Measurements from ENCODE around the gene PRKCH.
A peak's percentile ranks its signal among the peaks of the same experiment; 100 is the strongest.
"Not testable (repeated sequence)": the region's sequence is repeated elsewhere in the genome, so short reads cannot be mapped to it uniquely, and the experiment has no call there.

Gene PRKCH

GRCh38 chr14:61308701-61309100, 12.7 kb upstream of the PRKCH start:
- DNase-seq, result not testable (repeated sequence)

- DNase-seq, result no peak
These were observed 6.1 kb upstream of the PRKCH start for GRCh38 chr14:61315313-61315712.

DNA sequence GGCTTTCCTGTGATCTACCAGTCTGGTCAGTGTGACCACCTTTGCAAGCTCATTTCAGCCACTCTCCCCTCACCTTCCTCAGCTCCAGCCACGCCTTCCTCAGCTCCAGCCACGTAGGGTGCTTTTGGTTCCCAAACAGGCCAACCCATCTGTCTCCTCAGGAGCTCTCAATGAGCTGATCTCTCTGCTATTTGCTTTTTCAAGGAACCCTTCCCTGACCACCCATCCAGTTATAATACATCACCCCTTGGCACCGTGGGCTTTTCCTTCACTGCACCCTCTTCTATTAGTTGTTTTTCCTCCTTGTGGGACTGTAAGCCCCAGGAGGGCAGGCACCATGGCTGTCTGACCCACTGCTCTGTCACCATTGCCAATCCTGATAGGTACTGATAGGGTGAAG, 2.3 kb upstream of the PRKCH start:
- no peak for DNase-seq

DNA sequence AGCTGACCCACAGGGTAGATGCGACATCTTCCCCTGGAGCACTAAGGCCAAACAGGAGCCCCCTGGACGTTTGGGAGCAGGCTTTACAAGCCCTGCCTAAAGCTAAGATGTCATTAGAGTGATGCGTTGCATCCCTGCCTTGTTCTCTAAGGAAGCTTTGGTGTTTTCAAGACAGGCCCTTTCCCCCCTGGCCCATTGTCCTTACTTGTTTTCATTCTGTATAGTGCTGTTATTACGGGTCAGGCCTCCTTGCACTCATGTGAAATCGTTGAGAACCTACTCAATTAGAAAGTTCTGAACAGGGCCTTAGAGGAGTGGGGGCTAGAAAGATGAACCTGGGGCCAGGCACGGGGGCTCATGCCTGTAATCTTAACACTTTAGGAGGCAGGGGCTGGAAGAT, 1.7 kb upstream of the PRKCH start:
- DNase-seq, result no peak

DNA sequence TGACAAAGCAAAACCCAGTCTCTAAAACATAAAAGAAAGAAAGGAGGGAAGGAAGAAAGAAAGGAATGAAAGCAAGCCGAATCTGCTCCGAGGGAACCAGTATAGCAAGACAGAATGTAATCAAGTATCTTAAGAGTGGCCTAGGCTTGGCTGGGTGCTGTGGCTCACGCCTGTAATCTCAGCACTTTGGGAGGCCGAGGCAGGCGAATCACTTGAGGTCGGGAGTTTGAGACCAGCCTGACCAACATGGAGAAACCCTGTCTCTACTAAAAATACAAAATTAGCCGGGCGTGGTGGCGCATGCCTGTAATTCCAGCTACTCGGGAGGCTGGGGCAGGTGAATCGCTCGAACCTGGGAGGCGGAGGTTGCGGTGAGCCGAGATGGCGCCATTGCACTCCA, 1.2 kb upstream of the PRKCH start:
- not testable (repeated sequence) for DNase-seq

DNA sequence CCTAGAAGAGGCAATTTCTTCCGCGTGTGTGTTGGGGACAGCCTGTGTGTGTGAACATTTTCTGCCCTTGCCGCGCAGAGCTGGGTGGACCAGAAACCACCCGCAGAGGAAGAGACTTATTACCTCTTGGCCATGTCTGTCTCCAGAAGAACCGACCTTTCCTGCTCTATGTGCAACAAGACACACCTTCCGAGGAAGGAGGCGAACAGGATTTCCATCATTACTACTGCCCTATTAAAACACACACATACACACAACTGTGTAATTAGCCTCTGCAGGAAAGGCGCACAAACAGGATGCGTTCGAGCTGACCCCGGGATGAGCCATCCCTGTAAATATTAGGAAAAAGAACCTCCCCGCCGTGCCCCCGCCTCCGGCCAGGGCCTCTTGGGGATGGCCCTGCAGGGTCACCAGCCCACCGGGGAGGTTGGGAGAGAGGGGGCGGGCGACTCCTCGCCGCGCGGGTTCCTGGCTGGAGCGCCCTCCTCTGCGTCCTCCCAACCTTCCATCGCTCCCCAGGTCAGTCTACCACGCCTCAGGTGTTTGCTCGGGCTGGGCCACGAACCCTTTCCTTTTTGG, 484 bp upstream of the PRKCH start:
- DNase-seq, result no peak

- no peak for DNase-seq
These were observed 826 bp downstream of the PRKCH start for GRCh38 chr14:61322011-61322798.

GRCh38 chr14:61322799-61323290, 1.5 kb downstream of the PRKCH start:
- peak; percentile 29 for DNase-seq

- no peak for DNase-seq
These were observed 2.6 kb downstream of the PRKCH start for GRCh38 chr14:61323970-61324369.

- no peak for DNase-seq
These were observed 3.8 kb downstream of the PRKCH start for GRCh38 chr14:61325166-61325565.

DNA sequence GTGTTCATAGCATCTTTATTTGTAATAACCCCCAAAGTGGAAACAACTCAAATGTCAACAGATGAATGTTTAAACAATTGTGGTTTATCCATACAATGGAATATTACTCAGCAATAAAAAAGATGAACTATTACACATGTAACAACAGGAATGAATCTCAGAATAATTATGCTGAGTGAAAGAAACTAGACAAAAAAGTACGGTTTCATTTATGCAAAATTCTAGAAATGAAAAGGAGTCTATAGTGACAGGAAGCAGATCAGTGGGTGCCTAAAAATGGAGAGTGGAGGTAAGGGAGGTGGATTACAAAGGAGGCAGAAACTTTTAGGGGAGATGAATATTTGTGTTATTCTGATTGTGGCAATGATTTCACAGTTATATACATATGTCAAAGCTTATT, 4.8 kb downstream of the PRKCH start:
- no peak for DNase-seq

GRCh38 chr14:61326847-61327246, 5.5 kb downstream of the PRKCH start:
- DNase-seq, result no peak

DNA sequence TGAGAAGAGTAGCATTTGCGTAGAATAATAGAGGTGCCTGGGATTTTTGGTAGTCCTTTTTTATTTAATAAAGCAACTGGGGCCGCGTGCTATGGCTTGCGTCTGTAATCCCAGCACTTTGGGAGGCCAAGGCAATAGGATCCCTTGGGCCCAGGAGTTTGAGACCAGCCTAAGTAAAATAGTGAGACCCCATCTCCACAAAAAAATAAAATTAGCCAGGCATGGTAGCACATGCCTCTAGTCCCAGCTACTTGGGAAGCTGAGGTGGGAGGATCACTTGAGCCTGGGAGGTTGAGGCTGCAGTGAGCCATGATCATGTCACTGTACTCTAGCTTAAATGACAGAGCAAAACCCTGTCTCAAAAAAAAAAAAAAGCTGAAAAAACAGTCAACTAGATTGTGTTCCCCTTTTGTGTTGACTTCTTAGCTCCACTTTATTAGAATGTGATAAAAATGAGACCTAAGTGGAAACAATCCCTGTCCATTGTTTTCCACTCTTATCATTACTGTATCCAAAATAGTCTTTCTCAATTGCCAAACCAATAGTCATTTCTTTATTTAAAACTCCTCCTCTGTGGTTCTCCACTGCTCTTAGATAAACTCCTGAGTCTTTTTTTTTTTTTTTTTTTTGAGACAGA, 7.4 kb downstream of the PRKCH start:
- DNase-seq, result peak; percentile 26

DNA sequence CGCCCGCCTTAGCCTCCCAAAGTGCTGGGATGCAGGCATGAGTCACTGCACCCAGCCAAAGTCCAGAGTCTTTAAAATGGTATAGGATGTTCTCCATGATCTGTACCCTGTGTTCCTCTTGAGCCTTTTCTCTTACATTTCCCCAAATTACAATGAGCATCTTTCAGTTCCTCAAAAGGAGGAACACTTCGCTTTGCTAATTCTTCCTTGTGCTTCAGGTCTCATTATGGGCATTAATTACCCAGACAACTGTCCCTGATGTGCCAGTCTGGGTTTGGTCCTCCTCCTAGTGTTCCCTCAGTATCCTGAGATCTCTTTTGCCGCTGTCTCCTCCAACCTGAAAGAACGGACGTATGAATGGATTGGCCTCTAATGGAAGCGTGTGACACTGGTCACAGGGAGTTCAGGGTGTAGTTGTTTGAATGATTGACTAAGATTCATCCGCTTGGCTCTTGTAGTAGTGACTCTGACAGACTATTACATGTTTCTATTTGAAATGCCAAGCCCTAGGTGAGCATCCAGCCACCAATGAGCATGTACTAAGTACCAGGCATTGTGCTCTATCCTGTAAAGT, 8.2 kb downstream of the PRKCH start:
- DNase-seq, result peak; percentile 69

DNA sequence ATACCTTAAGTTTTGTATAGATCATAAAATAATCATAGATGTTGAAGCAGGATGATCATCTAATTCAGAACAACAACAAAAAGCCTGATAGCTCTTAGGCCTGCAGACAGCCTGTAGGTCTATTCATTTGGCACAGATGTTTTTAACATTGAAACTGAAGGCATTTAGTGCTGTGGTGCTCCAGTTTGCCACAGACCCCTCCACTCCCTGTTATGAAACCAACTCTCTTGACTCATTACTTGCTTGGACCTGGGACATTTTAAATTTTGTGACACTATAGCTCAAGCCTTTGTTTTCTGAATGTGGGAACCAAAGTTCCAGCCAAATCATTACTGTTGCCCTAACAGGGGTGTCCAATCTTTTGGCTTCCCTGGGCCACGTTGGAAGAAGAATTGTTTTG, 9.1 kb downstream of the PRKCH start:
- DNase-seq, result peak; percentile 46

DNA sequence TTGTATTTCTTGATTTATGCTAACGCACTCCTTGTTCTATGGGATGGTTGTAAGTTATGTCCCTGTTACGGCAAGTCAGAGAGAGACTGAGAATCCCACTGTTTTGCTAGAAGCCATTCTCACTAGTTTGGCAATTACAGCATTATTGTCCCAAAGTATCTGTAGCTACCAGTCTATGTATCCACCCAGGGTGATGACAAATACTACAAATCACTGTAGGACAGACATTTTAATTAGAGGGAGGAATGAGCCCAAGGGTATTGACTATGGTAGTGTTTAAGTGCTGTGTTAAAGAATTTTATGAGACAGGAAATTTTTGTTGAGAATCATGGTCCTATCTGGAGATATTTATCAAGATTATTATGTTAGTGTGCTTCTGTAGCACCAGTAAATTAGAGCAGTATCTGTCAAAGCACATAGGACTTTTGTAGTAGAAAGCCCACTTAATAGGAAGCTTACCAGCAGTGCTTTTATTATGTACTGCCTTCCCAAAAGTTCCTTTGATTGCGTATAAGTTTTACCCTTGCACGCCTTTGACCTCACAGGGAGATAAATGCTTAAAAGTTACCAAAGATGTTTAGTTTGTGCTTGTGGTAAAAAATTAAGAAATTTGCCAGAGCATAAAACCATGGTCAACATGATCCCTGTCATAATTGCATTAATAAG, 10.7 kb downstream of the PRKCH start:
- no peak for DNase-seq

DNA sequence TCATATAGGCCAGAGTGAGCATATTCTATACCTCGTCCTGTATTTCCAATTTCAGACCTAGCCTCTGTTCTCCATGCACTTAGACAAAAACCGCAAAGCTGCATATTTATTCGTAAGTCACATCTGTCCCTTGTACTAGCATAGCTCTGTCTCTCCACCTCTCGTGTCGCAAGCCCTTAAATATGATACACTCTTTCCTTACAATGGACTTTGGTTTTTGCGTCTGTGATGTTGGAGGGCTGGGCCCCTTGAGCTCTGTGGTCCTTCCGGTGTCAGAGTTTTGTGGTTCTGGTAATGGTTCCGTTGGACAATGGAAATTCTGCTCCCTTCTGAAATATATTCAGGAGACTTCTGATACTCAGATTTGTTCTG, 11.3 kb downstream of the PRKCH start:
- DNase-seq, result no peak

DNA sequence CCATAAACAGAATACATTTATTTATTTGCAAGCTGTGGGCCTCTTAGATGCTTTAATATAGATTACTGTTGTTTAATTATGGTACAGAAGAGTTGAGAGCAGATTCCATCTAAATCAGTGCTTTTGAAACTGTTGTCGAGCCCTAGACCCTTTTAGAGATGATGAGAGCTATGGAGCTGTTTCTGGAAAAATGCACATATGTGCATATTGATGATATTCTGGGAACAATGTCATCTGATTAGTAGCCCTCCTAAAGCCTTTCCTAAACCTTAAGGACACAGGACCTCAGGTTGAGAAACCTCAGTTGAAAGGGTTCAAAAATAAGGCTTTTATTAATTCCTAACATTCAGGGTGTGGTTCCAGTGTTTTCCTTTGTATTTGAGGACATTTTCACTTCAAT, 11.7 kb downstream of the PRKCH start:
- no peak for DNase-seq

DNA sequence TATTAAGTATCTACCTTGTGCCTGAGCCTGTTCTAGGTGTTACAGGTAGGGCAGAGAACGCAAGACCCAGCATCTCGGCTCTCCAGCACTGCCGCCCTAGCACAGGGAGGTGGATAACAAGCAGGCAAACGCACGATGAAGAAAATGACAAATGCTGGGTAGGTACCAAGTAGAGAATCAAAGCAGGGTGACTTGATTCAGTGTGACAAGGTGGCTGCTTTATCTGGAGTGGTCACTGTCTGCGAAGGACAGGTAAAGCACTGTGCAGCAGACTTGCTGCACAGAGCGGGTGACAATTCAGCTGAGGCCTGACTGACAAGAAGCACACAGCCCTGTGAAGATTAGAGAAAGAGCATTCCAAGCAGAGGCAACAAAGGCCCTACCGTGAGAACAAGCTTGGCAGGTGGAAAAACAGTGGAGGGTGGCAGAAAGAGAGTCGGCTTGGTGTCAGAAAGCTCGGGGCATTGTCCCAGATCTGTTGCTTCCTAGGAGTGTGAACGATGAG, 12.9 kb downstream of the PRKCH start:
- DNase-seq, result no peak

DNA sequence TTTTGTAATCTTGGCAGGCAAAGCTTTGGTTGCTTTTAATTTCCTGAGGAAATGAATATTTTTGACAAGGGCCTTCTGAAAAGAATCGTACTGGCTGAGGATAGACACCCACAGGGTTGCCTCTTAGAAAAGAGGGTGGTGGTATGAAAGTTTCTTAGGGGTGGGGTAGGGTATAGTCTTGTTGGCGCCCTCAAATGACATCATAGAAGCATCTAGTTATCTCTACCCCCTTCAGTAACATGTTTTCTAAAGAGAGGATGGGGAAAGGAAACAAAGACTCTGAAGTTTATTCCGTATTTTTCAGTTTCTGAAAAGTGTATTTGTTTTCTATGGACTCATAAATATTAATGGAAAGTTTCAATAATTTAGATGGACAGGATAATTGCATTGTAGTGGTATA, 13.7 kb downstream of the PRKCH start:
- DNase-seq, result no peak

DNA sequence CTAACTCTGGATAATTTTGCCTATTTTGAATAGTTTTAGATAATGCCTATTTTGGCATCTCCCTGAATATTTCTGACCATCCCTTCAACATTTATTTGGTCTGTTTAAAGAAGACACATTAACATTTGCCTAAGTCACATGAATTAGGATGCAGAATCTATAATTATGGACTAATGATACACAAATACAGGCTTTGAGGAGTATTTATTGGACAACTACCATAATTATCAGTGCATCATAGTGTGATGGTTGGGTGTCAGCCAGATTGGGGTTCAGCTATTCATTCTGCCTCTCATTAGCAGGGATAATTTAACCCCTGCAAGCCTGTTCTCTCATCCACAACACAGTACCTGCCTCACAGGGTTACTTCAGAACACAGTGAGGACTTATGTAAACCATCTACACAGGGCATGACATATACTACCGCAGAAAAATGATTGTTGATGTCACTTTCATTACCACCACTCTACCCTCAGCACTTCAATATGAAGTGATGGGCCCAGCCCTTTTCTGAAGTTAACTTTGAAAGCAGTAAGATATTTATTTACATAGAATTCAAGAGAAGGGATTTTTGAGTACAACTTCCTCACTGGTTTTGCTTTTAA, 14.4 kb downstream of the PRKCH start:
- no peak for DNase-seq

GRCh38 chr14:61337893-61338292, 16.5 kb downstream of the PRKCH start:
- DNase-seq, result no peak

- no peak for DNase-seq
These were observed 17.1 kb downstream of the PRKCH start for GRCh38 chr14:61338457-61338856.
